Astrocyte (in vitro differentiated cells and primary cell): ENCODE measurements around the gene ADGRB3. TPM values are rescaled to one million over a fixed set of nuclear protein-coding genes. Genes with fewer than 3 reads are reported as not detected.
"Not testable (repeated sequence)": the region's sequence is repeated elsewhere in the genome, so short reads cannot be mapped to it uniquely, and the experiment has no call there.

Experiments used
- DNase-seq: peaks from one replicate; pipeline ENCODE4 v3.0.0-alpha.2; 2010; ENCODE audit warnings: low read depth
- FAIRE-seq: peaks from 2 replicates; lab custom pipeline; 2011; peaks lifted over from hg19 to GRCh38; lab: Jason Lieb, UNC
- H2AFZ ChIP-seq: 2 replicates; pipeline ENCODE4 v1.6.0; 2012; ENCODE audit warnings: low read depth, low read length, inconsistent platforms
- H3K27ac ChIP-seq: 2 replicates; pipeline ENCODE4 v1.5.1; 2011; ENCODE audit warnings: low read depth, low read length, inconsistent platforms
- H3K27me3 ChIP-seq: 2 replicates; pipeline ENCODE4 v1.6.0; 2011; ENCODE audit warnings: low read length, inconsistent platforms; ENCODE audit not compliant: insufficient read depth
- H3K36me3 ChIP-seq: 2 replicates; pipeline ENCODE4 v1.5.1; 2011; ENCODE audit warnings: low read length, inconsistent platforms; ENCODE audit not compliant: insufficient read depth
- H3K4me1 ChIP-seq: 2 replicates; pipeline ENCODE4 v1.5.1; 2011; ENCODE audit warnings: low read length, inconsistent platforms; ENCODE audit not compliant: insufficient read depth
- H3K4me2 ChIP-seq: 2 replicates; pipeline ENCODE4 v1.6.0; 2012; ENCODE audit warnings: low read length, inconsistent platforms
- H3K4me3 ChIP-seq: 2 replicates; pipeline ENCODE4 v1.5.1; 2011; ENCODE audit warnings: low read depth, mild to moderate bottlenecking, low read length, inconsistent platforms; ENCODE audit not compliant: insufficient read depth
- H3K79me2 ChIP-seq: 2 replicates; pipeline ENCODE4 v1.6.0; 2012; ENCODE audit warnings: mild to moderate bottlenecking, low read length, inconsistent platforms; ENCODE audit not compliant: insufficient read depth
- H3K9ac ChIP-seq: 2 replicates; pipeline ENCODE4 v1.6.0; 2012; ENCODE audit warnings: mild to moderate bottlenecking, low read length, inconsistent platforms
- H3K9me3 ChIP-seq: 2 replicates; pipeline ENCODE4 v1.5.1; 2012; ENCODE audit warnings: low read depth, mild to moderate bottlenecking, low read length, inconsistent platforms; ENCODE audit not compliant: insufficient read depth
- H4K20me1 ChIP-seq: 2 replicates; pipeline ENCODE4 v1.6.0; 2012; ENCODE audit warnings: low read length, inconsistent platforms; ENCODE audit not compliant: insufficient read depth
- H3K27ac Mint-ChIP-seq: one replicate; pipeline ENCODE4 v1.8.0; 2021; ENCODE audit warnings: mild to moderate bottlenecking, mixed read lengths; ENCODE audit not compliant: unreplicated experiment
- H3K27me3 Mint-ChIP-seq: one replicate; pipeline ENCODE4 v1.8.0; 2021; ENCODE audit warnings: low read depth, mixed read lengths; ENCODE audit not compliant: unreplicated experiment
- H3K36me3 Mint-ChIP-seq: one replicate; pipeline ENCODE4 v1.8.0; 2021; ENCODE audit warnings: low read depth, mixed read lengths; ENCODE audit not compliant: unreplicated experiment
- H3K4me1 Mint-ChIP-seq: one replicate; pipeline ENCODE4 v1.8.0; 2021; ENCODE audit warnings: low read depth, mixed read lengths; ENCODE audit not compliant: unreplicated experiment
- H3K4me3 Mint-ChIP-seq: one replicate; pipeline ENCODE4 v1.8.0; 2021; ENCODE audit warnings: mild to moderate bottlenecking, moderate library complexity, mixed read lengths; ENCODE audit not compliant: unreplicated experiment
- H3K9me3 Mint-ChIP-seq: one replicate; pipeline ENCODE4 v1.8.0; 2021; ENCODE audit warnings: mild to moderate bottlenecking, mixed read lengths; ENCODE audit not compliant: unreplicated experiment
- EZH2 ChIP-seq: IDR thresholded peaks from 2 replicates; pipeline ENCODE4 v1.6.1; 2012; ENCODE audit warnings: mild to moderate bottlenecking, low read length, inconsistent platforms; ENCODE audit not compliant: insufficient read depth
- total RNA-seq: library from RNA; stranded (reverse); gene quantifications from 2 replicates; pipeline ENCODE4 v1.2.1, GENCODE V29; 2021
- TF ChIP-seq, protein P1 (sequence below): IDR thresholded peaks from 2 replicates; pipeline ENCODE4 v1.5.1; 2011; ENCODE audit warnings: low read depth, mild to moderate bottlenecking, inconsistent platforms, low read length, moderate library complexity; ENCODE audit not compliant: insufficient read depth

Gene ADGRB3
- total RNA-seq, 1 donor from 2014 or later, result 0.77 TPM

DNA sequence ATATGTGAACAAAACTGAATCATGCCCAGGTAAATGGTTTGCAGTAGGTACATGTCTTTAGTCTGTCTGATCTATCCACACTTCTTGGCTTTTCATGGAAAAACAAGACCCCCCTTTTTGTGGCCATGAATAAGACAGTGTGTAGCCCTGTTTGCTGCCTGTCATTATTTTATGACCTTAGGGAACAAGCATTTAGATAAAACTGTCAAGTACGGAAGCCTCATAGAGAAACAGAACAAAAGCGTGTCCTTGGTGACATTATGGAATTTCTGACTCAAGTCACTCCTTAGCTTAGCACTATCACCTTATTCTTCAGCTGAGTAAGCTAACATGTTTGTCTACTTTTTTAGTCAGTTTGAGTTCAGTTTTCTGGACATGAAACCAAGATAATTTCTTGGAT, 476.2 kb downstream of the ADGRB3 start:
- no peaks in the 10 kb centered on the region for H3K36me3 Mint-ChIP-seq
- TF ChIP-seq, protein P1, sequence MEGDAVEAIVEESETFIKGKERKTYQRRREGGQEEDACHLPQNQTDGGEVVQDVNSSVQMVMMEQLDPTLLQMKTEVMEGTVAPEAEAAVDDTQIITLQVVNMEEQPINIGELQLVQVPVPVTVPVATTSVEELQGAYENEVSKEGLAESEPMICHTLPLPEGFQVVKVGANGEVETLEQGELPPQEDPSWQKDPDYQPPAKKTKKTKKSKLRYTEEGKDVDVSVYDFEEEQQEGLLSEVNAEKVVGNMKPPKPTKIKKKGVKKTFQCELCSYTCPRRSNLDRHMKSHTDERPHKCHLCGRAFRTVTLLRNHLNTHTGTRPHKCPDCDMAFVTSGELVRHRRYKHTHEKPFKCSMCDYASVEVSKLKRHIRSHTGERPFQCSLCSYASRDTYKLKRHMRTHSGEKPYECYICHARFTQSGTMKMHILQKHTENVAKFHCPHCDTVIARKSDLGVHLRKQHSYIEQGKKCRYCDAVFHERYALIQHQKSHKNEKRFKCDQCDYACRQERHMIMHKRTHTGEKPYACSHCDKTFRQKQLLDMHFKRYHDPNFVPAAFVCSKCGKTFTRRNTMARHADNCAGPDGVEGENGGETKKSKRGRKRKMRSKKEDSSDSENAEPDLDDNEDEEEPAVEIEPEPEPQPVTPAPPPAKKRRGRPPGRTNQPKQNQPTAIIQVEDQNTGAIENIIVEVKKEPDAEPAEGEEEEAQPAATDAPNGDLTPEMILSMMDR, result no peak
- no peak for TF ChIP-seq EZH2
- FAIRE-seq, result no peak

DNA sequence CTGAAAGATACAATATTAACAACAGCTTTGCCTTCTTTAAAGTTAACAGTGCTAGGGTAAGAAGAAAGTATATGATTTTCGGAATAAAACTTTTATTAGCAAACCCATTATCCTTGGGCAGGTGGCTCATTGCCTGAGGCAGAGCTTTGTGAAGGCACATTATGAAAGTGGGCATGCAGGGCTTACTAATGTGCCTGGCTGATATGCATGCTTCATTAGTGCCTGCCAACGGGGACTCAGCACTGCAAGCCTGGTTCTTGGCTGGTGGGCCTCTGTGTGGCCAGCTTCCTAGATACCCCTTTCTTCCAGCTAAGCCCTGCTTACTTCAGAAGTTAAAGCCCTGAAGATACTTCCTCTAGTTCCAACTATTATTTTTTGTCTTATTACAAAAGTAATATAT, 481.6 kb downstream of the ADGRB3 start:
- Mint-ChIP-seq H3K27ac (no peak overlapping the region), H3K27me3 (no peaks in the 10 kb centered on the region), H3K4me1 (peaks cover 1% of the 10 kb centered on the region), H3K4me3 (no peak overlapping the region), H3K36me3 (no peaks in the 10 kb centered on the region), H3K9me3 (no peaks in the 10 kb centered on the region)
- Histone ChIP-seq H3K27me3 (no peaks in the 10 kb centered on the region), H3K4me1 (no peaks in the 10 kb centered on the region), H3K79me2 (no peaks in the 10 kb centered on the region), H4K20me1 (no peaks in the 10 kb centered on the region), H3K4me2 (no peak overlapping the region), H3K27ac (no peak overlapping the region), H2AFZ (no peak overlapping the region), H3K36me3 (no peaks in the 10 kb centered on the region), H3K4me3 (no peak overlapping the region), H3K9me3 (no peaks in the 10 kb centered on the region), H3K9ac (no peak overlapping the region)
- TF ChIP-seq EZH2, result no peak
- TF ChIP-seq, protein P1, result no peak
- no peak for DNase-seq
- FAIRE-seq, result no peak

More for the DNA sequence above, 476.2 kb downstream of the ADGRB3 start:
- H3K4me3 Mint-ChIP-seq, result no peak overlapping the region
- H3K9me3 ChIP-seq, result no peaks in the 10 kb centered on the region
- H3K27me3 ChIP-seq, result no peaks in the 10 kb centered on the region
- H3K4me2 ChIP-seq, result no peak overlapping the region
- no peak overlapping the region for H3K27ac Mint-ChIP-seq
- no peak overlapping the region for H3K27ac ChIP-seq
- H3K4me1 ChIP-seq, result no peaks in the 10 kb centered on the region
- no peaks in the 10 kb centered on the region for H4K20me1 ChIP-seq
- no peak for DNase-seq
- H2AFZ ChIP-seq, result no peak overlapping the region
- H3K4me1 Mint-ChIP-seq, result peaks cover 1% of the 10 kb centered on the region
- no peak overlapping the region for H3K9ac ChIP-seq
- H3K4me3 ChIP-seq, result no peak overlapping the region
- H3K9me3 Mint-ChIP-seq, result no peaks in the 10 kb centered on the region
- H3K79me2 ChIP-seq, result no peaks in the 10 kb centered on the region
- H3K36me3 ChIP-seq, result no peaks in the 10 kb centered on the region
- no peaks in the 10 kb centered on the region for H3K27me3 Mint-ChIP-seq

DNA sequence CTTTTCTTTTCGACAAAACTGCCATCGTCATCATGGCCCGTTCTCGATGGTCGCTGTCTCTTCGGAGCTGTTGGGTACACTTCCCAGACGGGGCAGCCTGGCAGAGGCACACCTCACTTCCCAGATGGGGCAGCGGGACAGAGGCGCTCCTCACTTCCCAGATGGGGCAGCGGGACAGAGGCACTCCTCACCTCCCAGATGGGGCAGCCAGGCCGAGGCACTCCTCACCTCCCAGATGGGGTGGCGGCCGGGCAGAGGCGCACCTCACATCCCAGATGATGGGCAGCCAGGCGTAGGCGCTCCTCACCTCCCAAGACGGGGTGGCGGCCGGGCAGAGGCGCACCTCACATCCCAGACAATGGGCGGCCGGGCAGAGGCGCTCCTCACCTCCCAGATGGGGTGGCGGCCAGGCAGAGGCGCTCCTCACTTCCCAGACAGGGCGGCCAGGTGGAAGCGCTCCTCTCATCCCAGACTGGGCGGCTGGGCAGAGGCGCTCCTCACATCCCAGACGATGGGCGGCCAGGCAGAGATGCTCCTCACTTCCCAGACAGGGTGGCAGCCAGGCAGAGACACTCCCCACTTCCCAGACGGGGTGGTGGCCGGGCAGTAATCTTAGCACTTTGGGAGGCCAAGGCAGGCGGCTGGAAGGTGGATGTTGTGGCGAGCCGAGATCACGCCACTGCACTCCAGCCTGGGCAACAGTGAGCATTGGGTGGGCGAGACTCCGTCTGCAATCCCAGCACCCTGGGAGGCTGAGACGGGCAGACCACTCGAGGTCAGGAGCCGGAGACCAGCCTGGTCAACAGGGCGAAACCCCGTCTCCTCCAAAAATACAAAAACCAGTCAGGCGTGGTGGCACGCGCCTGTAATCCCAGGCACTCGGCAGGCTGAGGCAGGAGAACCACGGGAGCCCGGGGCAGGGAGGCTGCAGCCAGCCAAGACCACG, 486.7 kb downstream of the ADGRB3 start:
- H3K9me3 Mint-ChIP-seq, H3K4me1 Mint-ChIP-seq, H3K27ac Mint-ChIP-seq, H4K20me1 ChIP-seq, FAIRE-seq, H3K4me3 ChIP-seq, H2AFZ ChIP-seq, H3K79me2 ChIP-seq, H3K27me3 Mint-ChIP-seq, H3K27me3 ChIP-seq, H3K27ac ChIP-seq, H3K4me1 ChIP-seq, H3K36me3 ChIP-seq, H3K4me3 Mint-ChIP-seq, H3K9me3 ChIP-seq, DNase-seq, H3K9ac ChIP-seq, H3K4me2 ChIP-seq, H3K36me3 Mint-ChIP-seq: not testable (repeated sequence)
